Prostate gland (tissue), 2 donors: ENCODE measurements around the gene ACOT8. TPM values are rescaled to one million over a fixed set of nuclear protein-coding genes. Genes with fewer than 3 reads are reported as not detected.
"Not testable (repeated sequence)": the region's sequence is repeated elsewhere in the genome, so short reads cannot be mapped to it uniquely, and the experiment has no call there.

Source experiments
- DNase-seq: peaks from one replicate; pipeline ENCODE4 v3.0.0-alpha.2; 2019; ENCODE audit warnings: low spot score
- H3K27ac ChIP-seq, 2 donors: fragments of 200-600 bp; sonication (generic); 2 replicates each; pipeline ENCODE4 v1.5.1; 2017 to 2019
- H3K27me3 ChIP-seq: fragments of 200-600 bp; sonication (generic); replicated peaks from 2 replicates; pipeline ENCODE4 v1.5.1; 2019; ENCODE audit not compliant: insufficient read depth
- H3K36me3 ChIP-seq, 2 donors: fragments of 200-600 bp; sonication (generic); 1 replicate in 1 of 2; 2 replicates in 1 of 2; pipeline versions ENCODE4 v1.5.1 to v1.8.1; 2017 to 2019
- H3K4me1 ChIP-seq: fragments of 200-600 bp; sonication (generic); replicated peaks from 2 replicates; pipeline ENCODE4 v1.5.1; 2019
- H3K4me3 ChIP-seq, 2 donors: fragments of 200-600 bp; sonication (generic); 2 replicates each; pipeline ENCODE4 v1.5.1; 2017 to 2019
- H3K9me3 ChIP-seq: fragments of 200-600 bp; sonication (generic); 2 replicates; pipeline ENCODE4 v1.5.1; 2017
- POLR2A ChIP-seq: fragments of 450-650 bp; IDR thresholded peaks from one replicate; pipeline ENCODE4 v1.6.1; 2016; ENCODE audit warnings: antibody characterized with exemption, mild to moderate bottlenecking
- POLR2AphosphoS5 ChIP-seq: sonication (generic); formaldehyde crosslinking; IDR thresholded peaks from one replicate; pipeline ENCODE4 v1.6.1; 2017; ENCODE audit warnings: antibody characterized with exemption
- WGBS: methylation state at CpG from one replicate; pipeline ENCODE4 v1.1.5; 2018; 5-methylcytosine and 5-hydroxymethylcytosine counted together
- intact Hi-C: fragments of 100-400 bp; cut with DNase I; formaldehyde crosslinking; loops from one replicate; pipeline ENCODE4 v1.14.2; 2022
- total RNA-seq, 2 donors: library from RNA; depleted of rRNA; stranded (reverse); fragments of >200 nt; gene quantifications; one replicate each; pipeline ENCODE4 v1.1.0, GENCODE V29; 2016
- TF ChIP-seq, protein P1 (sequence below), 4 experiments: fragments of 200-600 bp in 2 of 4; fragments of 450-650 bp in 2 of 4; sonication (generic) in 2 of 4; IDR thresholded peaks; 1 replicate in 3 of 4; 2 replicates in 1 of 4; pipeline ENCODE4 v1.5.1; 2016 to 2019; ENCODE audit warnings: antibody characterized with exemption in 4 of 4, mild to moderate bottlenecking in 2 of 4, moderate library complexity in 2 of 4

Gene ACOT8
- total RNA-seq, 2 donors from 2014 or later: 57.4 to 68.1 TPM

DNA sequence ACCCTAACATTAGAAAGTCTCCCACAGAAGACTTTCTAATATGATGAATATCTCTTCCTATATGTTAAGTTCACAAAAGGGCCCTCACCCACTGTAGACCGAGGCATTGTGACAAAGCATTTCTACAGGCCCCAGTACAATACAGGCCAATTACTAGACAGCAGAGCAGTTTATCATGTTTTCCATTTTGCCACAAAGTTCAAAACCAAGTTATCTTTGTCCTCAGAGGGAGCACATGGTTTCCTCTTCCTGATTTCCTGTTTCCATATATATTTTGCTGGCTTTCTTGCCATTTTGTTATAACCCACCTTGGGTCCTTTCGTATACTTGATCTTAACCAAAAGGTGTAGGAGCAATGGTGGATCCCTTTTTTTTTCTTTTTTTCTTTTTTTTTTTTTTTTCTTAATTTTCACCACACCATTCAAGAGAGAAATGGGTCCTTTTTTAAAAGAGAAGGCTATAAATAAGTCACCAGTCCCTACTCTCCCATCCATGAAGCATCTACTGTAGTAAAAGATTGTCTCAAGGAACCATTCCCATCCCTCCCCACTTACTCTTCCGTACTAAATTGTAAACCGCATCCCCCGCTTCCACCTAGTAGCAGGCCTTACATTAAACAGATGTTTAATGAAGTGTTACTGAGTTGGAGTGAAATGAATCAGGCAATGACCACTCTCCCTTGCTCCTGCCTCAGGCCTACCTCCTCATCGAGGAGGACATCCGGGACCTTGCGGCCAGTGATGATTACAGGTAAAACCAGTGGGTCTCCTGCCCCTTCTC, 46.8 kb downstream of the ACOT8 start:
- 88% methylated on average over 8 of the region's 8 CpGs for WGBS
- TF ChIP-seq POLR2A (no peak), POLR2AphosphoS5 (no peak)
- TF ChIP-seq, protein P1, sequence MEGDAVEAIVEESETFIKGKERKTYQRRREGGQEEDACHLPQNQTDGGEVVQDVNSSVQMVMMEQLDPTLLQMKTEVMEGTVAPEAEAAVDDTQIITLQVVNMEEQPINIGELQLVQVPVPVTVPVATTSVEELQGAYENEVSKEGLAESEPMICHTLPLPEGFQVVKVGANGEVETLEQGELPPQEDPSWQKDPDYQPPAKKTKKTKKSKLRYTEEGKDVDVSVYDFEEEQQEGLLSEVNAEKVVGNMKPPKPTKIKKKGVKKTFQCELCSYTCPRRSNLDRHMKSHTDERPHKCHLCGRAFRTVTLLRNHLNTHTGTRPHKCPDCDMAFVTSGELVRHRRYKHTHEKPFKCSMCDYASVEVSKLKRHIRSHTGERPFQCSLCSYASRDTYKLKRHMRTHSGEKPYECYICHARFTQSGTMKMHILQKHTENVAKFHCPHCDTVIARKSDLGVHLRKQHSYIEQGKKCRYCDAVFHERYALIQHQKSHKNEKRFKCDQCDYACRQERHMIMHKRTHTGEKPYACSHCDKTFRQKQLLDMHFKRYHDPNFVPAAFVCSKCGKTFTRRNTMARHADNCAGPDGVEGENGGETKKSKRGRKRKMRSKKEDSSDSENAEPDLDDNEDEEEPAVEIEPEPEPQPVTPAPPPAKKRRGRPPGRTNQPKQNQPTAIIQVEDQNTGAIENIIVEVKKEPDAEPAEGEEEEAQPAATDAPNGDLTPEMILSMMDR (IDR thresholded peaks at IDR 0.05): no peak
- H3K27ac ChIP-seq: no peak overlapping the region
- H3K4me3 ChIP-seq: no peak overlapping the region
- intact Hi-C loops: no loop called here
- H3K27me3 ChIP-seq: no peaks in the 10 kb centered on the region
- no peaks in the 10 kb centered on the region for H3K9me3 ChIP-seq
- peaks cover 4% of the 10 kb centered on the region for H3K4me1 ChIP-seq
- no peak for DNase-seq
- H3K36me3 ChIP-seq: peaks cover 0 to 5% of the 10 kb centered on the region in 2 donors

DNA sequence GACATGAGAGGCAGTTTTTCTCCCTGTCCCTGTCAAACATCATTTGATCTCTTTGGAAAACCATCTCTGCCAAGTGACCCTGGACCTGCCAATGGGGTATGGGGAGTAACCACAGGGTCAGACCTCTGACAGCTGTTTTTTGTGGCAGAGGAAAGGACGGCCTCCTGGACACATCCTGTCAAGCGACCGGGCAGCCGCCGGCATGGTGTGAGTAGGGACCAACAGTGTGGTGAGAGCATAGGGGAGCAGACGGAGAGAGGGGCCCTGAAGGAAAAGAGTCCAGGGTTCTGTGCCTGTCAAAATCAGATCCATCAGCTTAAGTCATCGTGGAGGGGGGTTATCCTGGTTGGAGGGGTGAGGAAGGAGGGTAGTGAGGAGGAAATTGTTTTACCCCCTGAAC, 55.3 kb downstream of the ACOT8 start:
- Histone ChIP-seq H3K36me3 (peaks cover 0 to 12% of the 10 kb centered on the region in 2 donors), H3K4me3 (no peak overlapping the region), H3K9me3 (no peaks in the 10 kb centered on the region), H3K4me1 (no peaks in the 10 kb centered on the region), H3K27me3 (no peaks in the 10 kb centered on the region), H3K27ac (no peak overlapping the region)
- TF ChIP-seq POLR2AphosphoS5 (no peak), POLR2A (no peak)
- TF ChIP-seq, protein P1 (IDR thresholded peaks at IDR 0.05): no peak
- WGBS: 93% methylated on average over 7 of the region's 7 CpGs
- intact Hi-C loops: no loop called here
- DNase-seq: no peak

DNA sequence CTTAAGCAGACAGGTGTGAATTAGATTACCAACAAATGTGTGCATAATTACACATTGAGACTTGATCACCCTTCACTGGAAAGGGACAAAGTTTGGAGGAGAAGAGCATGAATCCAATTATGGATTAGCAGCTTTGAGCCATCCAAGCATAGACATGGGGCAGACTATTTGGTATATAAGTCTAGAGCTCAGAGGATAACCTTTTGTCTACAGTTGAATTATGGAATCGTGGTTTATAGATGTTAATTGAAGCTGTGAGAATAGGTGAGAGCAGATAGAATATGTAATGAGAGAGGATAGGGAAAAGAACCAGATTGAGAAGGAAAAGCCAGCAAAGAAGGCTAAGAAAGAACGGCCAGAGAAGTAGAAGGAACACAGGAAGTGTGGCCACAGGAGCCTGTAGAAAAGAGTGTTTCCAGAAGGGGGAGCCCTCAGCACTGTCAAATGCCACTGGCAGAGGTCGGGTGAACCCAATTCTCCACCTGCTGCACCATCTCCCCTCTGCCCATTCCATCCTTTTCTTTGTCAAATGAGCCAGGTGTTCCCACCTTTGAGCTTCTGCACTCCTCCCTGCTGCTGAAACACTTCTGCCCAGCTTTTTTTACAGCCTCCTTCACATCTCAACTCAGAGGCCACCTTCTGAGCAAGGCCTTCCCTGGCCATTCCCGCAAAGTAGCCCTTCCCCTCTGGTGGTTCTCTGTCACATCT, 58.1 kb downstream of the ACOT8 start:
- no peak for TF ChIP-seq POLR2A
- TF ChIP-seq, protein P1 (IDR thresholded peaks at IDR 0.05): peak in 3 of 4 experiments; percentile 32 to 56 (median 54)
- no peaks in the 10 kb centered on the region for H3K27me3 ChIP-seq
- DNase-seq: no peak
- intact Hi-C loops: no loop called here
- no peaks in the 10 kb centered on the region for H3K4me1 ChIP-seq
- H3K9me3 ChIP-seq: no peaks in the 10 kb centered on the region
- WGBS: 32% methylated on average over 4 of the region's 4 CpGs
- H3K36me3 ChIP-seq: peaks cover 0 to 15% of the 10 kb centered on the region in 2 donors
- H3K4me3 ChIP-seq: no peak overlapping the region
- H3K27ac ChIP-seq: no peak overlapping the region

DNA sequence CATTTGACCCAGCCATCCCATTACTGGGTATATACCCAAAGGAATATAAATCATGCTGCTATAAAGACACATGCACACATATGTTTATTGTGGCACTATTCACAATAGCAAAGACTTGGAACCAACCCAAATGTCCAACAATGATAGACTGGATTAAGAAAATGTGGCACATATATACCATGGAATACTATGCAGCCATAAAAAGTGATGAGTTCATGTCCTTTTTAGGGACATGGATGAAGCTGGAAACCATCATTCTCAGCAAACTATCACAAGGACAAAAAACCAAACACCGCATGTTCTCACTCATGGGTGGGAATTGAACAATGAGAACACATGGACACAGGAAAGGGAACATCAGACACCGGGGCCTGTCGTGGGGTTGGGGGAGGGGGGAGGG, 59.2 kb downstream of the ACOT8 start:
- H3K4me1 ChIP-seq, intact Hi-C loops, H3K9me3 ChIP-seq, H3K4me3 ChIP-seq, H3K27ac ChIP-seq, DNase-seq, H3K27me3 ChIP-seq: not testable (repeated sequence)
- H3K36me3 ChIP-seq: peaks cover 0 to 15% of the 10 kb centered on the region in 2 donors
- 100% methylated on average over 3 of the region's 3 CpGs for WGBS

DNA sequence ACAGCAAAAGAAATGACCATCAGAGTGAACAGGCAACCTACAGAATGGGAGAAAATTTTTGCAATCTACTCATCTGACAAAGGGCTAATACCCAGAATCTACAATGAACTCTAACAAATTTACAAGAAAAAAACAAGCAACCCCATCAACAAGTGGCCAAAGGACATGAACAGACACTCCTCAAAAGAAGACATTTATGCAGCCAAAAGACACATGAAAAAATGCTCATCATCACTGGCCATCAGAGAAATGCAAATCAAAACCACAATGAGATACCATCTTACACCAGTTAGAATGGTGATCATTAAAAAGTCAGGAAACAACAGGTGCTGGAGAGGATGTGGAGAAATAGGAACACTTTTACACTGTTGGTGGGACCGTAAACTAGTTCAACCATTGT, 59.7 kb downstream of the ACOT8 start:
- H3K4me3 ChIP-seq, H3K27me3 ChIP-seq, intact Hi-C loops, H3K9me3 ChIP-seq, H3K4me1 ChIP-seq, DNase-seq, H3K27ac ChIP-seq: not testable (repeated sequence)
- WGBS: no CpG with 5 or more reads among the region's 1 CpG
- peaks cover 0 to 15% of the 10 kb centered on the region in 2 donors for H3K36me3 ChIP-seq
